HCT116 (cell line): ENCODE measurements around the gene METTL26. TPM values are rescaled to one million over a fixed set of nuclear protein-coding genes. Genes with fewer than 3 reads are reported as not detected.

Source experiments
- ATAC-seq: fragments of 200-7000 bp; cut with Tn5 transposase; 2 replicates; pipeline ENCODE4 v1.9.1; 2020; ENCODE audit warnings: mild to moderate bottlenecking, moderate library complexity
- BruUV-seq: library from RNA; stranded (reverse); fragments of 400-500 nt; replicated peaks from 2 replicates; lab custom pipeline; 2021; lab: Mats Ljungman, UMichigan
- CTCF ChIA-PET: fragments of 300-600 bp; sonication (Branson Sonifier 250); formaldehyde crosslinking; loops from one replicate; lab custom pipeline; 2021; ENCODE audit warnings: antibody characterized with exemption; lab: Charles Lee
- POLR2A ChIA-PET: fragments of 300-600, 350-600 bp; sonication (Branson Sonifier 250); formaldehyde crosslinking; loops from one replicate; lab custom pipeline; 2021; ENCODE audit warnings: antibody characterized with exemption; lab: Charles Lee
- RAD21 ChIA-PET, 2 experiments: fragments of 300-600 bp; sonication (Branson Sonifier 250); formaldehyde crosslinking; loops; one replicate each; lab custom pipeline; 2023; ENCODE audit warnings: low total read pairs in 2 of 2; ENCODE audit not compliant: uncharacterized antibody in 2 of 2, unreplicated experiment in 2 of 2, low non-redundant PET in 1 of 2; lab: Charles Lee
- DNase-seq: peaks from one replicate; pipeline ENCODE4 v3.0.0-alpha.2; 2010; ENCODE audit warnings: low read depth, low spot score
- H2AFZ ChIP-seq: fragments of 200-600 bp; shearing (Covaris generic), sonication (generic); 2 replicates; pipeline ENCODE4 v1.6.1; 2017; ENCODE audit warnings: low read depth, mixed run types, mixed read lengths, antibody characterized with exemption, low read length; ENCODE audit not compliant: poor library complexity, severe bottlenecking
- H3K27ac ChIP-seq: 2 replicates; pipeline ENCODE4 v1.5.1; 2012; ENCODE audit warnings: low read depth, low read length
- H3K27me3 ChIP-seq: fragments of 200-600 bp; sonication (generic); 2 replicates; pipeline ENCODE4 v1.6.1; 2016; ENCODE audit warnings: mixed run types, low read length, mixed read lengths; ENCODE audit not compliant: insufficient read depth
- H3K36me3 ChIP-seq, 2 experiments: fragments of 200-500 bp in 1 of 2; fragments of 200-600 bp in 1 of 2; sonication (Bioruptor generic) in 1 of 2; sonication (generic) in 1 of 2; 2 replicates each; pipeline versions ENCODE4 v1.5.1 to v1.6.1; 2014 to 2016; ENCODE audit warnings: low read length in 2 of 2, inconsistent platforms in 1 of 2, mixed read lengths in 1 of 2, mixed run types in 1 of 2; ENCODE audit not compliant: insufficient read depth in 2 of 2, control insufficient read depth in 1 of 2
- H3K4me1 ChIP-seq, 2 experiments: fragments of 200-600 bp in 1 of 2; sonication (generic) in 1 of 2; 2 replicates each; pipeline versions ENCODE4 v1.5.1 to v1.6.1; 2012 to 2017; ENCODE audit warnings: low read length in 2 of 2, inconsistent platforms in 1 of 2, mild to moderate bottlenecking in 1 of 2, mixed read lengths in 1 of 2, mixed run types in 1 of 2, moderate library complexity in 1 of 2; ENCODE audit not compliant: insufficient read depth in 2 of 2, control insufficient read depth in 1 of 2
- H3K4me2 ChIP-seq: fragments of 200-600 bp; sonication (generic); 2 replicates; pipeline ENCODE4 v1.6.1; 2017; ENCODE audit warnings: mixed run types, low read length, mixed read lengths
- H3K4me3 ChIP-seq, 2 experiments: fragments of 200-600 bp in 1 of 2; sonication (generic) in 1 of 2; replicated peaks in 1 of 2; 2 replicates each; pipeline ENCODE4 v1.5.1; 2011 to 2016; ENCODE audit warnings: low read length in 2 of 2, control low read depth in 1 of 2, low read depth in 1 of 2, mild to moderate bottlenecking in 1 of 2, mixed read lengths in 1 of 2, mixed run types in 1 of 2
- H3K79me2 ChIP-seq: fragments of 200-600 bp; sonication (generic); 2 replicates; pipeline ENCODE4 v1.6.1; 2017; ENCODE audit warnings: mild to moderate bottlenecking, mixed run types, low read length, moderate library complexity, mixed read lengths; ENCODE audit not compliant: insufficient read depth
- H3K9ac ChIP-seq: fragments of 200-600 bp; sonication (generic); 2 replicates; pipeline ENCODE4 v1.6.1; 2016; ENCODE audit warnings: low read length, mixed read lengths
- H3K9me2 ChIP-seq: fragments of 200-600 bp; sonication (generic), shearing (Covaris generic); 2 replicates; pipeline ENCODE4 v1.6.1; 2017; ENCODE audit warnings: mixed run types, mild to moderate bottlenecking, moderate library complexity; ENCODE audit not compliant: insufficient read depth
- H3K9me3 ChIP-seq, 2 experiments: fragments of 200-500 bp in 1 of 2; fragments of 200-600 bp in 1 of 2; sonication (Bioruptor generic) in 1 of 2; sonication (generic) in 1 of 2; 2 replicates each; pipeline ENCODE4 v1.6.1; 2014 to 2017; ENCODE audit warnings: low read length in 2 of 2, mixed read lengths in 2 of 2, inconsistent platforms in 1 of 2, low read depth in 1 of 2, mild to moderate bottlenecking in 1 of 2, mixed run types in 1 of 2, moderate library complexity in 1 of 2; ENCODE audit not compliant: control insufficient read depth in 1 of 2, insufficient read depth in 1 of 2
- H4K20me1 ChIP-seq: fragments of 200-600 bp; sonication (generic), shearing (Covaris generic); 2 replicates; pipeline ENCODE4 v1.6.1; 2017; ENCODE audit warnings: mixed run types, mild to moderate bottlenecking, moderate library complexity; ENCODE audit not compliant: insufficient read depth
- EZH2phosphoT487 ChIP-seq: fragments of 200-600 bp; IDR thresholded peaks from 2 replicates; pipeline ENCODE4 v1.6.1; 2018; ENCODE audit warnings: antibody characterized with exemption, borderline replicate concordance
- JUND ChIP-seq: IDR thresholded peaks from 2 replicates; pipeline ENCODE4 v1.6.1; 2012
- POLR2A ChIP-seq: IDR thresholded peaks from 2 replicates; pipeline ENCODE4 v1.7.0; 2011; ENCODE audit warnings: borderline replicate concordance; ENCODE audit not compliant: insufficient read depth, insufficient read length; ENCODE audit errors: extremely low read depth
- POLR2AphosphoS5 ChIP-seq: IDR thresholded peaks from 2 replicates; pipeline ENCODE4 v1.6.1; 2011; ENCODE audit warnings: mild to moderate bottlenecking, low read depth, low read length, moderate library complexity
- RAD21 ChIP-seq: IDR thresholded peaks from 2 replicates; pipeline ENCODE4 v1.6.1; 2012; ENCODE audit warnings: low read depth, mild to moderate bottlenecking
- ZNF274 ChIP-seq: fragments of 200-500 bp; sonication (Bioruptor generic); IDR thresholded peaks from 2 replicates; pipeline ENCODE4 v1.6.1; 2014; ENCODE audit warnings: mild to moderate bottlenecking, low read depth, low read length, inconsistent platforms
- intact Hi-C: fragments of 100-400 bp; cut with micrococcal nuclease; formaldehyde crosslinking; loops from 2 replicates; pipeline ENCODE4 v1.10.0; 2022
- total RNA-seq: library from RNA; stranded (reverse); gene quantifications from one replicate; pipeline ENCODE4 v1.2.1, GENCODE V29; 2021; ENCODE audit not compliant: unreplicated experiment
- TF ChIP-seq, protein P1 (sequence below): IDR thresholded peaks from 2 replicates; pipeline ENCODE4 v1.6.1; 2012
- TF ChIP-seq, protein P2 (sequence below), 3 experiments: fragments of 200-600 bp in 1 of 3; sonication (generic) in 1 of 3; IDR thresholded peaks in 2 of 3; conservative IDR thresholded peaks in 1 of 3; 2 replicates each; pipeline ENCODE4 v1.5.1; 2012 to 2017; ENCODE audit warnings: low read depth in 2 of 3, low read length in 2 of 3, antibody characterized with exemption in 1 of 3, borderline replicate concordance in 1 of 3, control low read depth in 1 of 3, mild to moderate bottlenecking in 1 of 3, mixed read lengths in 1 of 3, mixed run types in 1 of 3, moderate library complexity in 1 of 3; ENCODE audit not compliant: insufficient read depth in 1 of 3

The METTL26 gene
- total RNA-seq, 1 experiment from 2014 or later, result 85.7 TPM

DNA sequence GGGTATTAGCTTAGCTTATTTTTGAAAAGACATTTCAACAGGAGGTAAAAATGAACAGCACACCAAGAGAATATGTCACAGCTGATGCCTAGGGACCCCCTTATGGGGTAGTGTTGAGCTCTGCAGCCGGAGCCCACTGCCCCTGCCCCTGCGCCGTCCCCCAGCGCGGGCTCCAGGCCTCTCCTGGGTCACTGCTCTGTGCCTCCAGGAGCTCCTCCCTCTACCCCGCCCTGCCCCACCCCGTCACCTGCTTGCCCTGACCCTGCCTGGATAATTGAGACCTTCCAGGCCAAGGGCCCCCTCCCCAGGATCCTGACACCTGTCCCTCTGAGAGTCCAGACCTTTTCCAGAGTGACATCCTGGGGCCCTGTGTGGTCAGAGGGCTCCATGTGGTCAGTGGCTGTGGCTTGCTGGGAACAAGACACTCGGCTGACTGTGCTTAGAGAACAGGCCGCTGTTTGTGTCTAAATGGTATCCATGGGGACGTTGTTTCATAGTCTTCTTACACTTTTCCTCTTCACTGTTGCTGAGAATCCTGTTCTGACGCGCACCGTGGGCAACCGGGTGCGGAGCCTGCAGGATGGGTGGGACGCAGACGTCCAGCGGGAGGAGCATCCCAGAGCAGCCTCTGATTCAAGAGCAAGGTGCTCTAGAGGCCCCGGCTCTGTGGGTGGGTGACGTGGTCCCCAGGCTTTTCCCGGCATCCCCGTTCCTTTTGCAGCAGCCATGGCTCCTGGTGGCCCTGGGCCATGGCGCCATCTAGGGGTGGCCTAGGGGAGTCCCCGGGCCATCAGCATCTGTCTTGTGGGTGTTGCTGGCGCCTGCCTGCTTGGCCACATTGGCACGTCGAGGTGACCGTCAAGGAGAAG lies 25.4 kb downstream of the METTL26 start:
- no peaks in the 10 kb centered on the region for H3K4me1 ChIP-seq
- TF ChIP-seq, protein P1, sequence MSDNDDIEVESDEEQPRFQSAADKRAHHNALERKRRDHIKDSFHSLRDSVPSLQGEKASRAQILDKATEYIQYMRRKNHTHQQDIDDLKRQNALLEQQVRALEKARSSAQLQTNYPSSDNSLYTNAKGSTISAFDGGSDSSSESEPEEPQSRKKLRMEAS, result no peak
- TF ChIP-seq RAD21, result peak; percentile 46
- TF ChIP-seq, protein P2, sequence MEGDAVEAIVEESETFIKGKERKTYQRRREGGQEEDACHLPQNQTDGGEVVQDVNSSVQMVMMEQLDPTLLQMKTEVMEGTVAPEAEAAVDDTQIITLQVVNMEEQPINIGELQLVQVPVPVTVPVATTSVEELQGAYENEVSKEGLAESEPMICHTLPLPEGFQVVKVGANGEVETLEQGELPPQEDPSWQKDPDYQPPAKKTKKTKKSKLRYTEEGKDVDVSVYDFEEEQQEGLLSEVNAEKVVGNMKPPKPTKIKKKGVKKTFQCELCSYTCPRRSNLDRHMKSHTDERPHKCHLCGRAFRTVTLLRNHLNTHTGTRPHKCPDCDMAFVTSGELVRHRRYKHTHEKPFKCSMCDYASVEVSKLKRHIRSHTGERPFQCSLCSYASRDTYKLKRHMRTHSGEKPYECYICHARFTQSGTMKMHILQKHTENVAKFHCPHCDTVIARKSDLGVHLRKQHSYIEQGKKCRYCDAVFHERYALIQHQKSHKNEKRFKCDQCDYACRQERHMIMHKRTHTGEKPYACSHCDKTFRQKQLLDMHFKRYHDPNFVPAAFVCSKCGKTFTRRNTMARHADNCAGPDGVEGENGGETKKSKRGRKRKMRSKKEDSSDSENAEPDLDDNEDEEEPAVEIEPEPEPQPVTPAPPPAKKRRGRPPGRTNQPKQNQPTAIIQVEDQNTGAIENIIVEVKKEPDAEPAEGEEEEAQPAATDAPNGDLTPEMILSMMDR (IDR thresholded peaks at IDR 0.05 in 2 of 3, conservative IDR thresholded peaks at IDR 0.05 in 1 of 3; ENCODE audit: borderline replicate concordance in 1 of 3, insufficient read depth in 1 of 3, low read depth in 2 of 3, low read length in 2 of 3), result peak; percentile 14 to 65 (median 50); a peak in 5 of 6 replicates
- TF ChIP-seq, all 23 proteins: peak for 2
- Histone ChIP-seq H3K36me3 (no peaks in the 10 kb centered on the region), H2AFZ (no peak overlapping the region), H3K79me2 (peaks cover 6% of the 10 kb centered on the region; the same call in 1 of the 2 replicates), H3K4me3 (no peak overlapping the region), H3K27me3 (no peaks in the 10 kb centered on the region), H3K9ac (no peak overlapping the region), H3K9me3 (no peaks in the 10 kb centered on the region), H4K20me1 (no peaks in the 10 kb centered on the region), H3K4me2 (no peak overlapping the region), H3K9me2 (no peaks in the 10 kb centered on the region), H3K27ac (no peak overlapping the region)
- ChIA-PET CTCF (no interaction called here), RAD21 (no interaction called here), POLR2A (no interaction called here)
- intact Hi-C loops, result no loop called here
- DNase-seq (no peak), ATAC-seq (peak; percentile 81)
- BruUV-seq, result no TSS peak

DNA sequence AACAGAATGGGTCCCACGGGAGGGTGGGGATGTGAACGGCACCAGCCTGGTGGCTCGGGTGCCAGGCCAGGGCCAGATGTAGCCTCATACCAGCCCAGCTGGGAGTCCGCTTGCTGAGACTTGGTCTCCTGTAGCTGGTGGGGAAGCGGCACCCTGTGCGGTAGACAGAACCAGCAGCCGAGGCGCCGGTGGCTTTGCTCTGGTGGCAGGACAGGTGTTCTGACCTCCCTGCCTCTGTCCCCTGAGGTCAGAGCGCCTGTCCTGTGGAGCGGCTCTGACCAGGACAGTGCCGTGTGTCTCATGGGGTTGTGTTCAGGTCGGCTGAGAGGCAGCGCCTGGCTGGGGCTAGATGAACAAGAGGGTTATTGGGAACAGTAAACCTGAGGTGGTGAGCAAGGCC lies 26.1 kb downstream of the METTL26 start:
- Histone ChIP-seq H3K4me3 (no peak overlapping the region), H3K9me3 (no peaks in the 10 kb centered on the region), H3K9ac (no peak overlapping the region), H3K36me3 (no peaks in the 10 kb centered on the region), H3K79me2 (peaks cover 4% of the 10 kb centered on the region; the same call in 1 of the 2 replicates), H4K20me1 (no peaks in the 10 kb centered on the region), H3K4me2 (no peak overlapping the region), H3K4me1 (no peaks in the 10 kb centered on the region), H3K27ac (no peak overlapping the region), H3K9me2 (no peaks in the 10 kb centered on the region), H2AFZ (no peak overlapping the region), H3K27me3 (no peaks in the 10 kb centered on the region)
- ChIA-PET POLR2A (no interaction called here), CTCF (no interaction called here), RAD21 (no interaction called here)
- DNase-seq, result no peak
- ATAC-seq, result no peak
- no TSS peak for BruUV-seq
- intact Hi-C loops, result no loop called here
- TF ChIP-seq POLR2AphosphoS5, result no peak
- TF ChIP-seq, protein P1, result no peak
- no peak for TF ChIP-seq EZH2phosphoT487
- TF ChIP-seq, protein P2 (IDR thresholded peaks at IDR 0.05 in 2 of 3, conservative IDR thresholded peaks at IDR 0.05 in 1 of 3; ENCODE audit: borderline replicate concordance in 1 of 3, insufficient read depth in 1 of 3, low read depth in 2 of 3, low read length in 2 of 3), result no peak
- no peak for TF ChIP-seq JUND
- TF ChIP-seq POLR2A, result no peak
- no peak for TF ChIP-seq ZNF274
